Right cardiac atrium (tissue), 5 donors: ENCODE measurements around the gene LAMC1. TPM values are rescaled to one million over a fixed set of nuclear protein-coding genes. Genes with fewer than 3 reads are reported as not detected.
A peak's percentile ranks its signal among the peaks of the same experiment; 100 is the strongest.

ENCODE experiments used
- ATAC-seq, 2 donors: fragments of 200-7000 bp; cut with Tn5 transposase; one replicate each; pipeline versions ENCODE4 v1.8.0 to v1.9.1; 2020; ENCODE audit warnings: moderate library complexity in 2 of 2, mild to moderate bottlenecking in 1 of 2
- DNase-seq, 3 donors: peaks; one replicate each; pipeline ENCODE4 v3.0.0-alpha.2; 2020
- H3K27ac ChIP-seq: one replicate; pipeline ENCODE4 v1.5.1; 2013; ENCODE audit warnings: mild to moderate bottlenecking, low read length, control low read depth, moderate library complexity
- H3K27me3 ChIP-seq: one replicate; pipeline ENCODE4 v1.6.1; 2013; ENCODE audit not compliant: control insufficient read depth, insufficient read depth
- H3K4me1 ChIP-seq: one replicate; pipeline ENCODE4 v1.6.1; 2013; ENCODE audit warnings: low read length; ENCODE audit not compliant: control insufficient read depth, insufficient read depth
- H3K4me3 ChIP-seq: one replicate; pipeline ENCODE4 v1.5.1; 2013; ENCODE audit warnings: low read length, control low read depth
- H3K9me3 ChIP-seq: one replicate; pipeline ENCODE4 v1.6.1; 2013; ENCODE audit warnings: low read length; ENCODE audit not compliant: control insufficient read depth
- WGBS: extraction: QIAGEN DNeasy Blood & Tissue Kit; methylation state at CpG from one replicate; pipeline ENCODE4 v1.1.7; 2013; 5-methylcytosine and 5-hydroxymethylcytosine counted together
- intact Hi-C, 4 donors: fragments of 100-400 bp; cut with DNase I; formaldehyde crosslinking; loops; one replicate each; pipeline versions ENCODE4 v1.11.0 to v1.14.0; 2022 to 2023
- polyA plus RNA-seq: library from polyadenylated mRNA; stranded (reverse); fragments of 200-250 nt; gene quantifications from one replicate; pipeline ENCODE4 v1.2.3, GENCODE V29; 2013
- total RNA-seq, 4 donors: library from RNA; stranded (reverse); fragmentation: NEBNext Ultra II Directional; extraction: Animal tissue kit (Norgen Biotek cat#: 25700); gene quantifications; one replicate each; pipeline ENCODE4 v1.2.1, GENCODE V29; 2021
- donor health status: healthy with polysubstance abuse.
- donor health status: DM: no; HTN: yes; CAD: no.
- donor health status: DM: no; HTN: no; CAD: no.
- donor health status: DM: no; HTN: yes; CAD: no; lungs with severe emphysema.
- donor health status: DM: yes; HTN: yes; CAD: no.

The LAMC1 gene
- total and polyA plus RNA-seq, 5 donors: 40.3 to 130 (median 95.2) TPM

GRCh38 chr1:183021405-183022201 is 1.6 kb upstream of the LAMC1 start:
- H3K4me1 ChIP-seq: no peaks in the 10 kb centered on the region
- DNase-seq (no peak), ATAC-seq (no peak)
- 62% methylated on average over 11 of the region's 11 CpGs for WGBS
- no peaks in the 10 kb centered on the region for H3K27me3 ChIP-seq
- intact Hi-C loops: loop anchor here in 3 of 4 donors (2.0 to 10.0 kb wide), 4 partner anchors 57 to 203 kb away; no protein-coding TSS in a partner anchor
- H3K9me3 ChIP-seq: no peaks in the 10 kb centered on the region
- peak overlapping the region; percentile 97 for H3K4me3 ChIP-seq
- peak overlapping the region; percentile 100 for H3K27ac ChIP-seq

- no peaks in the 10 kb centered on the region for H3K27me3 ChIP-seq
- peak overlapping the region; percentile 97 for H3K4me3 ChIP-seq
- WGBS: under 1% methylated on average over 57 of the region's 57 CpGs
- intact Hi-C loops: loop anchor here in 3 of 4 donors (2.0 to 10.0 kb wide), 4 partner anchors 58 to 202 kb away; no protein-coding TSS in a partner anchor
- no peaks in the 10 kb centered on the region for H3K9me3 ChIP-seq
- DNase-seq (peak; percentile 87 to 93 (median 91)), ATAC-seq (peak; percentile 85 to 88)
- no peaks in the 10 kb centered on the region for H3K4me1 ChIP-seq
- peak overlapping the region; percentile 100 for H3K27ac ChIP-seq
Observed at GRCh38 chr1:183022202-183023145, 746 bp upstream of the LAMC1 start.

GRCh38 chr1:183023601-183024316 is 539 bp downstream of the LAMC1 start:
- no peaks in the 10 kb centered on the region for H3K4me1 ChIP-seq
- H3K9me3 ChIP-seq: no peaks in the 10 kb centered on the region
- H3K27me3 ChIP-seq: no peaks in the 10 kb centered on the region
- H3K4me3 ChIP-seq: peak overlapping the region; percentile 97
- intact Hi-C loops: loop anchor here in 3 of 4 donors (2.0 to 10.0 kb wide), 4 partner anchors 59 to 201 kb away; no protein-coding TSS in a partner anchor
- WGBS: under 1% methylated on average over 68 of the region's 68 CpGs
- DNase-seq: peak; percentile 62 to 84 (median 82)
- peak; percentile 44 to 51 for ATAC-seq
- peak overlapping the region; percentile 94 for H3K27ac ChIP-seq

GRCh38 chr1:183024317-183025009 is 1.2 kb downstream of the LAMC1 start:
- intact Hi-C loops: loop anchor here in 2 of 4 donors (10.0 kb wide), 3 partner anchors 60 to 200 kb away; no protein-coding TSS in a partner anchor
- H3K4me1 ChIP-seq: peaks cover 4% of the 10 kb centered on the region
- peak overlapping the region; percentile 97 for H3K4me3 ChIP-seq
- ATAC-seq: no peak
- DNase-seq: no peak
- no peaks in the 10 kb centered on the region for H3K9me3 ChIP-seq
- no peaks in the 10 kb centered on the region for H3K27me3 ChIP-seq
- WGBS: 2% methylated on average over 14 of the region's 14 CpGs
- peak overlapping the region; percentile 94 for H3K27ac ChIP-seq

GRCh38 chr1:183025010-183025337 is 1.8 kb downstream of the LAMC1 start:
- no peak for ATAC-seq
- DNase-seq: no peak
- H3K4me3 ChIP-seq: peak overlapping the region; percentile 97
- intact Hi-C loops: loop anchor here in 2 of 4 donors (10.0 kb wide), 3 partner anchors 60 to 200 kb away; no protein-coding TSS in a partner anchor
- no peaks in the 10 kb centered on the region for H3K9me3 ChIP-seq
- WGBS: 15% methylated on average over 3 of the region's 3 CpGs
- H3K4me1 ChIP-seq: peaks cover 4% of the 10 kb centered on the region
- no peak overlapping the region for H3K27ac ChIP-seq
- no peaks in the 10 kb centered on the region for H3K27me3 ChIP-seq

- H3K27ac ChIP-seq: no peak overlapping the region
- no peaks in the 10 kb centered on the region for H3K9me3 ChIP-seq
- H3K27me3 ChIP-seq: no peaks in the 10 kb centered on the region
- intact Hi-C loops: loop anchor here in 2 of 4 donors (10.0 kb wide), 3 partner anchors 61 to 199 kb away; no protein-coding TSS in a partner anchor
- H3K4me1 ChIP-seq: peaks cover 4% of the 10 kb centered on the region
- WGBS: 27% methylated on average over 4 of the region's 4 CpGs
- peak overlapping the region; percentile 97 for H3K4me3 ChIP-seq
- ATAC-seq (no peak), DNase-seq (no peak)
Observed at GRCh38 chr1:183025782-183026774, 2.9 kb downstream of the LAMC1 start.

GRCh38 chr1:183027031-183027430 is 3.8 kb downstream of the LAMC1 start:
- WGBS: 26% methylated on average over 3 of the region's 3 CpGs

GRCh38 chr1:183027791-183028190 is 4.6 kb downstream of the LAMC1 start:
- H3K4me1 ChIP-seq: peaks cover 6% of the 10 kb centered on the region
- no peaks in the 10 kb centered on the region for H3K27me3 ChIP-seq
- ATAC-seq: no peak
- no peaks in the 10 kb centered on the region for H3K9me3 ChIP-seq
- intact Hi-C loops: loop anchor here in 2 of 4 donors (10.0 kb wide), 3 partner anchors 63 to 197 kb away; no protein-coding TSS in a partner anchor
- DNase-seq: no peak
- H3K27ac ChIP-seq: no peak overlapping the region
- peak overlapping the region; percentile 29 for H3K4me3 ChIP-seq

More at GRCh38 chr1:183027031-183027430, 3.8 kb downstream of the LAMC1 start:
- Histone ChIP-seq H3K9me3 (no peaks in the 10 kb centered on the region), H3K4me3 (peak overlapping the region; percentile 29), H3K4me1 (peaks cover 4% of the 10 kb centered on the region), H3K27me3 (no peaks in the 10 kb centered on the region), H3K27ac (no peak overlapping the region)
- ATAC-seq: no peak
- DNase-seq: no peak
- intact Hi-C loops: loop anchor here in 2 of 4 donors (10.0 kb wide), 3 partner anchors 62 to 198 kb away; no protein-coding TSS in a partner anchor

- H3K4me3 ChIP-seq: no peak overlapping the region
- H3K9me3 ChIP-seq: no peaks in the 10 kb centered on the region
- H3K4me1 ChIP-seq: peaks cover 6% of the 10 kb centered on the region
- no peak for DNase-seq
- H3K27ac ChIP-seq: peak overlapping the region; percentile 30
- ATAC-seq: no peak
- intact Hi-C loops: loop anchor here in 2 of 4 donors (10.0 kb wide), 3 partner anchors 65 to 195 kb away; no protein-coding TSS in a partner anchor
- 61% methylated on average over 3 of the region's 3 CpGs for WGBS
- no peaks in the 10 kb centered on the region for H3K27me3 ChIP-seq
Observed at GRCh38 chr1:183029591-183030000, 6.4 kb downstream of the LAMC1 start.
